ENCODE measurements around the gene GABRB2. TPM values are rescaled to one million over a fixed set of nuclear protein-coding genes. Genes with fewer than 3 reads are reported as not detected.

Gene GABRB2
- polyA plus RNA-seq, 2 of the 4 experiments (the other 2 are of a cell fraction), result not detected

DNA sequence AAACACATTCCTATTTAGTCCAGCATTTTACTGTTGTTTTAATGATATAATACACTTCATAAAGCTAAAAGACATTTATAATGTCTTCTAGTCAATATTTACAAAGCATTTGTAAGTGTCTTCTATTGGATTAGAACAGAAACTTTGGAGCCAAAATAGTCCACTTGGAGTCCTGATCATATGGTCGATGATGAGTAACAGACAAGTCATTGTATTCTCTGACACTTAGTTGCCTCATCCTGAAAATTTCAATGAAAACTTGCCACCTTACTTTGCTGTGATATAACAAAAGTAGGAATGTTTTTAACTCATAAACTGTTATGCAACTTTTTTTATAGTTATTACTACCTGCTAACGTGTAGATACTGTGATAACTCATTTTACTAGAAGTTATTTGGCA is 132.5 kb downstream of the GABRB2 start:
- no peaks in the 10 kb centered on the region for H3K4me1 ChIP-seq
- ChIA-PET POLR2A (no interaction called here), CTCF (no interaction called here)
- H3K27ac ChIP-seq, result no peak overlapping the region
- no peaks in the 10 kb centered on the region for H3K9me3 ChIP-seq
- no peak overlapping the region for H3K4me3 ChIP-seq
- FAIRE-seq, result no peak
- 2% methylated on average over 2 of the region's 2 CpGs for WGBS (ENCODE audit: missing lambda C conversion rate)
- DNase-seq (ENCODE audit: low read depth in 1 of 2, low spot score in 1 of 2), result no peak
- ATAC-seq, result no peak
- no peak overlapping the region for H3K4me2 ChIP-seq
- TF ChIP-seq TP53 (CRISPR knock-in tag; IDR thresholded peaks at IDR 0.05) (no peak), KDM5A (IDR thresholded peaks at IDR 0.05) (no peak), MYC (IDR thresholded peaks at IDR 0.05; ENCODE audit: borderline replicate concordance, low read length) (no peak), FOSB (CRISPR knock-in tag; IDR thresholded peaks at IDR 0.05) (no peak), CTCF (IDR thresholded peaks at IDR 0.05) (no peak), ZFP36 (IDR thresholded peaks at IDR 0.05; ENCODE audit: borderline replicate concordance, partially characterized antibody) (no peak), BCL3 (IDR thresholded peaks at IDR 0.05) (no peak), KDM1A (IDR thresholded peaks at IDR 0.05; ENCODE audit: low read depth) (no peak), EHMT2 (IDR thresholded peaks at IDR 0.05; ENCODE audit: low read depth) (no peak), NR3C1 (IDR thresholded peaks at IDR 0.05) (no peak), ESRRA (IDR thresholded peaks at IDR 0.05; ENCODE audit: borderline replicate concordance, low read length) (no peak), RAD21 (conservative IDR thresholded peaks at IDR 0.05 in 1 of 2, IDR thresholded peaks at IDR 0.05 in 1 of 2) (no peak), HOXB13 (CRISPR knock-in tag; IDR thresholded peaks at IDR 0.05; ENCODE audit: low read depth) (no peak), POLR2A (IDR thresholded peaks at IDR 0.05; ENCODE audit: low read length) (no peak)
- TF ChIP-seq, protein P1, sequence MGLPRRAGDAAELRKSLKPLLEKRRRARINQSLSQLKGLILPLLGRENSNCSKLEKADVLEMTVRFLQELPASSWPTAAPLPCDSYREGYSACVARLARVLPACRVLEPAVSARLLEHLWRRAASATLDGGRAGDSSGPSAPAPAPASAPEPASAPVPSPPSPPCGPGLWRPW (IDR thresholded peaks at IDR 0.05), result no peak
- TF ChIP-seq, protein P2, sequence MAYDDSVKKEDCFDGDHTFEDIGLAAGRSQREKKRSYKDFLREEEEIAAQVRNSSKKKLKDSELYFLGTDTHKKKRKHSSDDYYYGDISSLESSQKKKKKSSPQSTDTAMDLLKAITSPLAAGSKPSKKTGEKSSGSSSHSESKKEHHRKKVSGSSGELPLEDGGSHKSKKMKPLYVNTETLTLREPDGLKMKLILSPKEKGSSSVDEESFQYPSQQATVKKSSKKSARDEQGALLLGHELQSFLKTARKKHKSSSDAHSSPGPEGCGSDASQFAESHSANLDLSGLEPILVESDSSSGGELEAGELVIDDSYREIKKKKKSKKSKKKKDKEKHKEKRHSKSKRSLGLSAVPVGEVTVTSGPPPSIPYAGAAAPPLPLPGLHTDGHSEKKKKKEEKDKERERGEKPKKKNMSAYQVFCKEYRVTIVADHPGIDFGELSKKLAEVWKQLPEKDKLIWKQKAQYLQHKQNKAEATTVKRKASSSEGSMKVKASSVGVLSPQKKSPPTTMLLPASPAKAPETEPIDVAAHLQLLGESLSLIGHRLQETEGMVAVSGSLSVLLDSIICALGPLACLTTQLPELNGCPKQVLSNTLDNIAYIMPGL (CRISPR knock-in tag; IDR thresholded peaks at IDR 0.05; ENCODE audit: borderline replicate concordance), result no peak
- TF ChIP-seq, protein P3, sequence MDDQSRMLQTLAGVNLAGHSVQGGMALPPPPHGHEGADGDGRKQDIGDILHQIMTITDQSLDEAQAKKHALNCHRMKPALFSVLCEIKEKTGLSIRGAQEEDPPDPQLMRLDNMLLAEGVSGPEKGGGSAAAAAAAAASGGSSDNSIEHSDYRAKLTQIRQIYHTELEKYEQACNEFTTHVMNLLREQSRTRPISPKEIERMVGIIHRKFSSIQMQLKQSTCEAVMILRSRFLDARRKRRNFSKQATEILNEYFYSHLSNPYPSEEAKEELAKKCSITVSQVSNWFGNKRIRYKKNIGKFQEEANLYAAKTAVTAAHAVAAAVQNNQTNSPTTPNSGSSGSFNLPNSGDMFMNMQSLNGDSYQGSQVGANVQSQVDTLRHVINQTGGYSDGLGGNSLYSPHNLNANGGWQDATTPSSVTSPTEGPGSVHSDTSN (IDR thresholded peaks at IDR 0.05), result no peak

DNA sequence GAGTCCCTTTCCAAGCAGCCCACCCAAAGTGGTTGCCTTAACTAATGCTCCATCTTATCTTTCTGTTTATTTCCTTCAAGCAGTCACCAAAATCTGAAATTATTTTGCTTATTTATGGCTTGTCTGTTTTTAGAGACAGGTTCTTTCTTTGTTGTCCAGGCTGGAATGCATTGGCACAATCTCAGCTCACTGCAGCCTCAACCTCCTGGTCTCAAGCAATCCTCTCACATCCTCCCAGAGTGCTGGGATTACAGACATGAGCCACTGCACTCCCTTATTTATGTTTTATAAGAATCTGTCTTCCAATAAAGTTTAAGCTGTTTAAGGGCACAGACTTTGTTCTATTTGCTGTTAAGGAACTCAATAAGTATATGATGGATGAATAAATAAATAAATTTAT is 133.7 kb downstream of the GABRB2 start:
- ChIA-PET CTCF (no interaction called here), POLR2A (no interaction called here)
- Histone ChIP-seq H3K9me3 (no peaks in the 10 kb centered on the region), H3K4me1 (no peaks in the 10 kb centered on the region), H3K4me2 (no peak overlapping the region), H3K4me3 (no peak overlapping the region), H3K27ac (no peak overlapping the region)
- TF ChIP-seq GATA3 (IDR thresholded peaks at IDR 0.05; ENCODE audit: borderline replicate concordance) (no peak), BCL3 (IDR thresholded peaks at IDR 0.05) (no peak), ELK1 (IDR thresholded peaks at IDR 0.05; ENCODE audit: low read depth, low read length) (no peak), CBX8 (IDR thresholded peaks at IDR 0.05) (no peak), MYC (IDR thresholded peaks at IDR 0.05; ENCODE audit: borderline replicate concordance, low read length) (no peak), POLR2A (IDR thresholded peaks at IDR 0.05; ENCODE audit: low read length) (no peak), ZC3H11A (IDR thresholded peaks at IDR 0.05) (no peak), TP53 (CRISPR knock-in tag; IDR thresholded peaks at IDR 0.05) (no peak), RAD21 (conservative IDR thresholded peaks at IDR 0.05 in 1 of 2, IDR thresholded peaks at IDR 0.05 in 1 of 2) (no peak)
- TF ChIP-seq, protein P3 (IDR thresholded peaks at IDR 0.05), result no peak
- TF ChIP-seq, protein P4, sequence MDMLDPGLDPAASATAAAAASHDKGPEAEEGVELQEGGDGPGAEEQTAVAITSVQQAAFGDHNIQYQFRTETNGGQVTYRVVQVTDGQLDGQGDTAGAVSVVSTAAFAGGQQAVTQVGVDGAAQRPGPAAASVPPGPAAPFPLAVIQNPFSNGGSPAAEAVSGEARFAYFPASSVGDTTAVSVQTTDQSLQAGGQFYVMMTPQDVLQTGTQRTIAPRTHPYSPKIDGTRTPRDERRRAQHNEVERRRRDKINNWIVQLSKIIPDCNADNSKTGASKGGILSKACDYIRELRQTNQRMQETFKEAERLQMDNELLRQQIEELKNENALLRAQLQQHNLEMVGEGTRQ (IDR thresholded peaks at IDR 0.05), result no peak
- TF ChIP-seq, protein P5, sequence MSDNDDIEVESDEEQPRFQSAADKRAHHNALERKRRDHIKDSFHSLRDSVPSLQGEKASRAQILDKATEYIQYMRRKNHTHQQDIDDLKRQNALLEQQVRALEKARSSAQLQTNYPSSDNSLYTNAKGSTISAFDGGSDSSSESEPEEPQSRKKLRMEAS (IDR thresholded peaks at IDR 0.05), result no peak
- TF ChIP-seq, protein P6, sequence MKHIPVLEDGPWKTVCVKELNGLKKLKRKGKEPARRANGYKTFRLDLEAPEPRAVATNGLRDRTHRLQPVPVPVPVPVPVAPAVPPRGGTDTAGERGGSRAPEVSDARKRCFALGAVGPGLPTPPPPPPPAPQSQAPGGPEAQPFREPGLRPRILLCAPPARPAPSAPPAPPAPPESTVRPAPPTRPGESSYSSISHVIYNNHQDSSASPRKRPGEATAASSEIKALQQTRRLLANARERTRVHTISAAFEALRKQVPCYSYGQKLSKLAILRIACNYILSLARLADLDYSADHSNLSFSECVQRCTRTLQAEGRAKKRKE (CRISPR knock-in tag; IDR thresholded peaks at IDR 0.05; ENCODE audit: low read depth), result no peak
- TF ChIP-seq, protein P1 (IDR thresholded peaks at IDR 0.05), result no peak
- ATAC-seq (no peak), DNase-seq (ENCODE audit: low read depth in 1 of 2, low spot score in 1 of 2) (no peak), FAIRE-seq (no peak)
